Heart left ventricle (tissue), 16 donors: ENCODE measurements around the gene SPEF1. TPM values are rescaled to one million over a fixed set of nuclear protein-coding genes. Genes with fewer than 3 reads are reported as not detected.

Experiments
- ATAC-seq, 4 donors: fragments of 200-7000 bp; cut with Tn5 transposase; one replicate each; pipeline ENCODE4 v1.9.1; 2020 to 2022; ENCODE audit warnings: moderate library complexity in 4 of 4, mild to moderate bottlenecking in 3 of 4, moderate number of reproducible peaks in 1 of 4
- DNase-seq, 5 donors: peaks; one replicate each; pipeline ENCODE4 v3.0.0-alpha.2; 2020
- H3K27ac ChIP-seq, 12 donors: fragments of 200-600 bp; sonication (generic) in 4 of 12; one replicate each; pipeline versions ENCODE4 v1.5.0 to v1.8.0; 2016 to 2022; ENCODE audit warnings: mild to moderate bottlenecking in 2 of 12
- H3K27me3 ChIP-seq, 9 donors: fragments of 200-600 bp; sonication (generic) in 2 of 9; one replicate each; pipeline versions ENCODE4 v1.5.1 to v1.8.0; 2016 to 2022; ENCODE audit warnings: mild to moderate bottlenecking in 3 of 9
- H3K36me3 ChIP-seq, 9 donors: fragments of 200-600 bp; sonication (generic) in 2 of 9; one replicate each; pipeline versions ENCODE4 v1.5.0 to v1.8.0; 2018 to 2022; ENCODE audit warnings: mild to moderate bottlenecking in 2 of 9
- H3K4me1 ChIP-seq, 12 donors: fragments of 200-600 bp; sonication (generic) in 4 of 12; one replicate each; pipeline versions ENCODE4 v1.5.0 to v1.8.0; 2016 to 2022; ENCODE audit warnings: mild to moderate bottlenecking in 3 of 12
- H3K4me3 ChIP-seq, 12 donors: fragments of 200-600 bp; sonication (generic) in 4 of 12; one replicate each; pipeline versions ENCODE4 v1.5.0 to v1.8.0; 2017 to 2022; ENCODE audit warnings: mild to moderate bottlenecking in 9 of 12, moderate library complexity in 4 of 12
- H3K9me3 ChIP-seq, 12 donors: fragments of 200-600 bp; sonication (generic) in 4 of 12; one replicate each; pipeline versions ENCODE4 v1.5.0 to v1.8.0; 2016 to 2022; ENCODE audit warnings: mild to moderate bottlenecking in 1 of 12
- POLR2A ChIP-seq, 2 donors: fragments of 450-650 bp; IDR thresholded peaks; one replicate each; pipeline ENCODE4 v1.6.1; 2017; ENCODE audit warnings: antibody characterized with exemption in 2 of 2, mild to moderate bottlenecking in 2 of 2, moderate library complexity in 2 of 2
- WGBS, 4 donors: extraction: QIAGEN DNeasy Blood & Tissue Kit in 2 of 4; methylation state at CpG; one replicate each; pipeline versions ENCODE4 v1.1.5 to v1.1.7; 2013 to 2018; 5-methylcytosine and 5-hydroxymethylcytosine counted together
- intact Hi-C, 10 donors: fragments of 100-400 bp; cut with DNase I; formaldehyde crosslinking; loops; one replicate each; pipeline versions ENCODE4 v1.11.1 to v1.14.2; 2022
- polyA plus RNA-seq, 2 donors: library from polyadenylated mRNA; stranded (reverse); fragments of 200-250 nt; gene quantifications; one replicate each; pipeline ENCODE4 v1.2.3, GENCODE V29; 2013
- total RNA-seq, 9 donors: library from RNA; depleted of rRNA in 2 of 9; stranded (reverse); fragments of >200 nt in 2 of 9; fragmentation: NEBNext Ultra II Directional in 3 of 9; extraction: Animal tissue kit (Norgen Biotek cat#: 25700) in 3 of 9; gene quantifications; one replicate each; pipeline versions ENCODE4 v1.1.0 to v1.2.4, GENCODE V29; 2016 to 2023
- TF ChIP-seq, protein P1 (sequence below), 12 donors: fragments of 200-600 bp; sonication (generic) in 4 of 12; IDR thresholded peaks; one replicate each; pipeline versions ENCODE4 v1.5.0 to v1.8.0; 2018 to 2022; ENCODE audit warnings: antibody characterized with exemption in 12 of 12, mild to moderate bottlenecking in 5 of 12
- donor health status: ischemic (EF 13 %, LVEDD 7.1; RV severe dilation, severe dysfunction).
- donor health status: healthy with polysubstance abuse.
- donor health status: DM: no; HTN: yes; CAD: no.
- donor health status: DM: no; HTN: no; CAD: no.
- donor health status: ischemic (EF 25% LVEDD 6.9; RV normal size, moderate dysfunction).
- donor health status: ischemic (EF 25% LVEDD 5.7; RV mildly dilated, moderate dysfunction).
- donor health status: healthy.
- donor health status: DM: yes; HTN: yes; CAD: no.
- donor health status: ischemic (EF 35%, LVEDD 5.7; RV mildly dilated, moderate dysfunction).
- donor health status: nonischemic (EF 11% LVEDD 7.7; RV severe dilation, severe dysfunction).
- donor health status: DM: yes; HTN: yes; CAD: no.
- donor health status: PGD.
- donor health status: ischemic (EF 29% LVEDD 5.4; RV normal size, mild dysfunction).
- donor health status: nonischemic (EF 23%, LVEDD 6.1; RV moderate dilation, normal function).

SPEF1 gene
- total and polyA plus RNA-seq, 11 donors, result 0.11 to 0.65 (median 0.19) TPM; not detected in 5

- peak overlapping the region in 8 of 12 donors; percentile 28 to 91 (median 66) for H3K4me3 ChIP-seq
- WGBS, 4 donors, result 66 to 87% (median 69%) methylated on average over 8 to 16 of the region's 16 CpGs
- peaks cover 0 to 22% (median 0%) of the 10 kb centered on the region in 9 donors for H3K27me3 ChIP-seq
- peaks cover 0 to 81% (median 44%) of the 10 kb centered on the region in 12 donors for H3K4me1 ChIP-seq
- peaks cover 0 to 6% (median 0%) of the 10 kb centered on the region in 9 donors for H3K36me3 ChIP-seq
- intact Hi-C loops, result no loop called here
- peak in 1 of 5 donors; percentile 29 for DNase-seq
- H3K9me3 ChIP-seq, result no peaks in the 10 kb centered on the region
- H3K27ac ChIP-seq, result peak overlapping the region in 11 of 12 donors; percentile 60 to 96 (median 92)
- TF ChIP-seq, protein P1, sequence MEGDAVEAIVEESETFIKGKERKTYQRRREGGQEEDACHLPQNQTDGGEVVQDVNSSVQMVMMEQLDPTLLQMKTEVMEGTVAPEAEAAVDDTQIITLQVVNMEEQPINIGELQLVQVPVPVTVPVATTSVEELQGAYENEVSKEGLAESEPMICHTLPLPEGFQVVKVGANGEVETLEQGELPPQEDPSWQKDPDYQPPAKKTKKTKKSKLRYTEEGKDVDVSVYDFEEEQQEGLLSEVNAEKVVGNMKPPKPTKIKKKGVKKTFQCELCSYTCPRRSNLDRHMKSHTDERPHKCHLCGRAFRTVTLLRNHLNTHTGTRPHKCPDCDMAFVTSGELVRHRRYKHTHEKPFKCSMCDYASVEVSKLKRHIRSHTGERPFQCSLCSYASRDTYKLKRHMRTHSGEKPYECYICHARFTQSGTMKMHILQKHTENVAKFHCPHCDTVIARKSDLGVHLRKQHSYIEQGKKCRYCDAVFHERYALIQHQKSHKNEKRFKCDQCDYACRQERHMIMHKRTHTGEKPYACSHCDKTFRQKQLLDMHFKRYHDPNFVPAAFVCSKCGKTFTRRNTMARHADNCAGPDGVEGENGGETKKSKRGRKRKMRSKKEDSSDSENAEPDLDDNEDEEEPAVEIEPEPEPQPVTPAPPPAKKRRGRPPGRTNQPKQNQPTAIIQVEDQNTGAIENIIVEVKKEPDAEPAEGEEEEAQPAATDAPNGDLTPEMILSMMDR (IDR thresholded peaks at IDR 0.05), result no peak
- no peak for TF ChIP-seq POLR2A (IDR thresholded peaks at IDR 0.05)
- ATAC-seq, result no peak
Observed at GRCh38 chr20:3731944-3732326, 49.3 kb downstream of the SPEF1 start.

DNA sequence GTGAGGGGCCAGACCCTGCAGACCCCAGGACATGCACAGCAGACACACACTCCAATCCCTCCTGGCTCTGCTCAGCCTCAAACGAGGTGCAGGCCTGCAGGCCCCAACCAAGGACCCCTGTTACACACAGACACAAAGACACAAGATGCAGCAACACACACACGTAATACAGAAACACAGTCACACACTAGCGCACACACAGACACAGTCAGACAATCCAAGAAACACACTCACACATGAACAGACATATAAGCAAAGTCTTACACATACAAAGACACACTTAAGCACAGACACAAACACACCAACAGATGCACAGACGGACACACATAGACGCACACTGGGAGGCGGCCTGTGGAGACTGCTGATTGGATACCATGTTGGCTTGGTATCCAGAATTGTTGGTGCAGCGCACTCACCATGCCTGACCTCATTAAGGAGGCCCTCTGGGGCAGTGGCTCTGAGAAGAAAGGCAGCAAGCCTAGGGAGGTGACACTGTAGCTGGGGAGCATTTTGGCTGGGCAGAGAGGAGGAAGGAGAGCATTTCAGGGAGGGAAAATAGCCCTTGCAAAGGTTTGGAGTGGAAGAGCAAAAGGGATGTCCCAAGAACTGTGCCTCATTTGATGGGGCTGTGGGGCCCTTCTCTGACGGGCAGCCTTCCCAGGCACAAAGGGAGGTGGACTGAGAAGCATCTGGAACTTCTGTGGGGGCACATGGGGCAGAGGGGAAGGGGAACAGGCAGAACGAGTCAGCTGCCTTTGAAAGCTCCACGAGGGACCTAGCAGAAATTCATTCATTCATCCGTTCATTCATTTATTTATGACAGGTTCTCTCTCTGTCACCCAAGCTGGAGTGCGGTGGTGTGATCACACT is 50.2 kb downstream of the SPEF1 start:
- TF ChIP-seq POLR2A (IDR thresholded peaks at IDR 0.05), result no peak
- TF ChIP-seq, protein P1 (IDR thresholded peaks at IDR 0.05), result no peak
- peak overlapping the region in 9 of 12 donors; percentile 38 to 96 (median 76) for H3K27ac ChIP-seq
- H3K4me3 ChIP-seq, result no peak overlapping the region
- ATAC-seq (no peak), DNase-seq (peak in 3 of 5 donors; percentile 19 to 31 (median 23))
- peaks cover 0 to 2% (median 0%) of the 10 kb centered on the region in 9 donors for H3K36me3 ChIP-seq
- H3K9me3 ChIP-seq, result no peaks in the 10 kb centered on the region
- intact Hi-C loops, result loop anchor here in 1 of 10 donors (1.0 kb wide), 1 partner anchor 8 kb away; no protein-coding TSS in a partner anchor
- 85 to 90% (median 86%) methylated on average over 12 of the region's 12 CpGs for WGBS, 4 donors
- H3K27me3 ChIP-seq, result peaks cover 0 to 22% (median 0%) of the 10 kb centered on the region in 9 donors
- H3K4me1 ChIP-seq, result peaks cover 0 to 74% (median 43%) of the 10 kb centered on the region in 12 donors

DNA sequence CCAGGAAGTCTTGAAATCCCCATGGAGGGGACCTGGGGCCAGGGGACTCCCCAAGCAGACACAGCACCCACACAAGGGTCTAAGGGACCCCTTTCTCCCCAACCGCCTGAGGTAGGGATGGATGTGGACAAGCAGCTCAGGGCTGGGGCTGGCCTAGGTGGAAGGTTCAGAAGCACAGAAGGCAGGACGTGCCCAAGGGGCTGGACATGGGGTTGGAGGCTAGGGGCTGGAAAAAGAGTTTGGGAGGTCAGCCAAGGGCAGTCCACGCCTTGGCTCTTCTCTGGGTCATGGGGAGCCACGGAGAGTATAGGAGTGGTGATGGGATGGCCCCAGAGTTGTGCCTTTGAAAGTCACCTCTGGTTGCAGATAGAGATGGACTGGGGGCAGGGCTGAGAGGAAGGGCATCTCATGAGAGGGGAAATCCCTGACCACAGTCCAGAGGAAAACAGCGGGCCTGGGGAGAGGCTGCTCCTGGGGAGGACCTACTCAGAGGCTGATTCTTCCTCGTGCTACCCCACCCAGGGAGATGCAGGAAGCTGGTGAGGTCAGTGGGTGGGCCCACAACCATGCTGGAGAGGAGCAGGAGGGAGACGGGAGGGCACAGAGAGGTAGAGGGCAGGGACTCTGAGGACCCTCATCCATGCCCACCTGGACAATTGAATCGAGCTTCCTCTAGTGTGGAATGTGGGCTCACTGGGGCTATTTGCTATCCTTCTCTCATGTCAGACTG is 51.3 kb downstream of the SPEF1 start:
- Histone ChIP-seq H3K9me3 (no peaks in the 10 kb centered on the region), H3K27ac (peak overlapping the region in 10 of 12 donors; percentile 38 to 96 (median 75)), H3K4me1 (peaks cover 0 to 63% (median 39%) of the 10 kb centered on the region in 12 donors), H3K27me3 (peaks cover 0 to 22% (median 0%) of the 10 kb centered on the region in 9 donors), H3K36me3 (no peaks in the 10 kb centered on the region), H3K4me3 (no peak overlapping the region)
- TF ChIP-seq POLR2A (IDR thresholded peaks at IDR 0.05), result no peak
- TF ChIP-seq, protein P1 (IDR thresholded peaks at IDR 0.05), result no peak
- ATAC-seq (peak in 3 of 4 donors; percentile 33 to 75 (median 53)), DNase-seq (peak in 4 of 5 donors; percentile 47 to 62 (median 58))
- intact Hi-C loops, result loop anchor here in 1 of 10 donors (1.0 kb wide), 1 partner anchor 9 kb away; no protein-coding TSS in a partner anchor
- WGBS, 4 donors, result 60 to 69% (median 62%) methylated on average over 8 of the region's 8 CpGs
